GM12878 (cell line): ENCODE results near the gene TIPRL. TPM values are rescaled to one million over a fixed set of nuclear protein-coding genes. Genes with fewer than 3 reads are reported as not detected.

Source experiments
- ATAC-seq: fragments of 200-7000 bp; cut with Tn5 transposase; 3 replicates; pipeline ENCODE4 v1.9.1; 2020; ENCODE audit warnings: mild to moderate bottlenecking, moderate library complexity
- BruUV-seq: library from RNA; stranded (reverse); fragments of 400-500 nt; replicated peaks from 2 replicates; lab custom pipeline; 2021; lab: Mats Ljungman, UMichigan
- CTCF ChIA-PET: fragments of 300-600 bp; sonication (Branson Sonifier 250); formaldehyde crosslinking; extraction: SDS; loops from one replicate; lab custom pipeline; 2021; ENCODE audit warnings: inconsistent platforms; lab: Yijun Ruan, JAX
- POLR2A ChIA-PET: fragments of 350-600 bp; formaldehyde crosslinking; extraction: SDS; loops from one replicate; lab custom pipeline; 2021; ENCODE audit warnings: inconsistent platforms; lab: Charles Lee
- RAD21 ChIA-PET: fragments of 300-600 bp; sonication (Branson Sonifier 250); formaldehyde crosslinking; loops from one replicate; lab custom pipeline; 2023; ENCODE audit warnings: antibody characterized with exemption; ENCODE audit not compliant: unreplicated experiment; lab: Charles Lee
- SMC1A ChIA-PET: fragments of 300-600 bp; sonication (Branson Sonifier 250); formaldehyde crosslinking; loops from one replicate; lab custom pipeline; 2023; ENCODE audit not compliant: unreplicated experiment, uncharacterized antibody; lab: Charles Lee
- DNase-seq: peaks from one replicate; pipeline ENCODE4 v3.0.0-alpha.2; 2011; ENCODE audit warnings: low read depth, low spot score
- FAIRE-seq: peaks from 3 replicates; lab custom pipeline; 2011; peaks lifted over from hg19 to GRCh38; lab: Jason Lieb, UNC
- H2AFZ ChIP-seq: 2 replicates; pipeline ENCODE4 v1.6.0; 2011; ENCODE audit warnings: low read depth, low read length, control low read depth; ENCODE audit not compliant: control insufficient read depth
- H3K27ac ChIP-seq: 2 replicates; pipeline ENCODE4 v1.5.1; 2011; ENCODE audit warnings: control low read depth; ENCODE audit not compliant: control insufficient read depth, insufficient read depth
- H3K27me3 ChIP-seq, 2 experiments: replicated peaks in 1 of 2; 2 replicates each; pipeline versions ENCODE4 v1.6.0 to v1.6.1; 2011; ENCODE audit warnings: low read length in 1 of 2; ENCODE audit not compliant: control insufficient read depth in 2 of 2, insufficient read depth in 2 of 2
- H3K36me3 ChIP-seq, 2 experiments: 2 replicates each; pipeline ENCODE4 v1.5.1; 2011; ENCODE audit warnings: low read length in 1 of 2; ENCODE audit not compliant: control insufficient read depth in 2 of 2, insufficient read depth in 2 of 2
- H3K4me1 ChIP-seq: 2 replicates; pipeline ENCODE4 v1.6.1; 2011; ENCODE audit warnings: mild to moderate bottlenecking, low read length, moderate library complexity, mixed read lengths; ENCODE audit not compliant: control insufficient read depth, insufficient read depth
- H3K4me2 ChIP-seq: 2 replicates; pipeline ENCODE4 v1.6.0; 2011; ENCODE audit warnings: control low read depth; ENCODE audit not compliant: control insufficient read depth, insufficient read depth
- H3K4me3 ChIP-seq: fragments of 200-600 bp; sonication (generic); 2 replicates; pipeline ENCODE4 v1.5.1; 2016
- H3K79me2 ChIP-seq: 2 replicates; pipeline ENCODE4 v1.6.0; 2011; ENCODE audit warnings: low read length; ENCODE audit not compliant: control insufficient read depth, insufficient read depth
- H3K9ac ChIP-seq: 2 replicates; pipeline ENCODE4 v1.8.0; 2011; ENCODE audit warnings: low read length, control low read depth, mixed read lengths; ENCODE audit not compliant: control insufficient read depth, insufficient read depth
- H3K9me3 ChIP-seq: replicated peaks from 3 replicates; pipeline ENCODE4 v1.5.1; 2011; ENCODE audit warnings: mild to moderate bottlenecking, low read length; ENCODE audit not compliant: control insufficient read depth, insufficient read depth
- H4K20me1 ChIP-seq: 2 replicates; pipeline ENCODE4 v1.6.0; 2011; ENCODE audit not compliant: control insufficient read depth, insufficient read depth
- ATF7 ChIP-seq: fragments of 450-650 bp; IDR thresholded peaks from 2 replicates; pipeline ENCODE4 v1.6.1; 2016; ENCODE audit warnings: low read depth, mild to moderate bottlenecking
- BACH1 ChIP-seq: fragments of 450-650 bp; IDR thresholded peaks from 2 replicates; pipeline ENCODE4 v1.6.1; 2017; ENCODE audit warnings: mild to moderate bottlenecking, borderline replicate concordance
- CHD1 ChIP-seq: IDR thresholded peaks from 2 replicates; pipeline ENCODE4 v1.6.1; 2012; ENCODE audit warnings: low read depth, low read length, improper control_type of control experiment
- CHD2 ChIP-seq: IDR thresholded peaks from 2 replicates; pipeline ENCODE4 v1.6.1; 2011; ENCODE audit warnings: low read depth, low read length, improper control_type of control experiment, borderline replicate concordance
- ESRRA ChIP-seq: IDR thresholded peaks from 2 replicates; pipeline ENCODE4 v1.6.1; 2012; ENCODE audit warnings: mild to moderate bottlenecking, low read length, improper control_type of control experiment
- HDAC6 ChIP-seq: fragments of 200-600 bp; sonication (generic); IDR thresholded peaks from one replicate; pipeline ENCODE4 v1.8.0; 2017; ENCODE audit warnings: antibody characterized with exemption; ENCODE audit not compliant: unreplicated experiment
- HDGF ChIP-seq: fragments of 450-650 bp; IDR thresholded peaks from 2 replicates; pipeline ENCODE4 v1.6.1; 2016; ENCODE audit warnings: antibody characterized with exemption
- KLF5 ChIP-seq: fragments of 450-650 bp; IDR thresholded peaks from 2 replicates; pipeline ENCODE4 v1.6.1; 2014; ENCODE audit warnings: mild to moderate bottlenecking; ENCODE audit not compliant: partially characterized antibody
- MTA2 ChIP-seq: fragments of 450-650 bp; IDR thresholded peaks from 2 replicates; pipeline ENCODE4 v1.6.1; 2016; ENCODE audit warnings: low read depth, mild to moderate bottlenecking, moderate library complexity
- MYB ChIP-seq: fragments of 150-350 bp; IDR thresholded peaks from 2 replicates; pipeline ENCODE4 v1.6.1; 2014; ENCODE audit warnings: mild to moderate bottlenecking, low read depth, low read length, borderline replicate concordance
- RELB ChIP-seq: fragments of 450-650 bp; IDR thresholded peaks from 2 replicates; pipeline ENCODE4 v1.6.1; 2017; ENCODE audit warnings: low read depth, mild to moderate bottlenecking, moderate library complexity
- SKIL ChIP-seq: fragments of 450-650 bp; IDR thresholded peaks from 2 replicates; pipeline ENCODE4 v1.6.1; 2017; ENCODE audit warnings: mild to moderate bottlenecking, low read depth, inconsistent platforms; ENCODE audit not compliant: poor library complexity, severe bottlenecking
- SMC3 ChIP-seq: IDR thresholded peaks from 2 replicates; pipeline ENCODE4 v1.6.1; 2011; ENCODE audit warnings: low read length, improper control_type of control experiment, borderline replicate concordance
- SRF ChIP-seq, 2 experiments: IDR thresholded peaks; 2 replicates each; pipeline ENCODE4 v1.6.1; 2011; ENCODE audit warnings: low read depth in 2 of 2, low read length in 2 of 2, mild to moderate bottlenecking in 1 of 2, moderate library complexity in 1 of 2
- ZBTB4 ChIP-seq: fragments of 450-650 bp; formaldehyde crosslinking; IDR thresholded peaks from 2 replicates; pipeline ENCODE4 v1.4.0; 2022; ENCODE audit warnings: mild to moderate bottlenecking, moderate library complexity
- WGBS: methylation state at CpG from one replicate; pipeline ENCODE4 v1.1.6; 2016; ENCODE audit warnings: low lambda C conversion rate; ENCODE audit not compliant: insufficient replicate concordance, insufficient coverage; ENCODE audit errors: missing lambda C conversion rate; 5-methylcytosine and 5-hydroxymethylcytosine counted together
- in situ Hi-C: fragments of 300-500 bp; cut with MboI; formaldehyde crosslinking; loops from 9 replicates; pipeline ENCODE4 v1.14.3; 2018; ENCODE audit warnings: mixed read lengths
- intact Hi-C: fragments of 100-400 bp; cut with micrococcal nuclease; formaldehyde crosslinking; loops from one replicate; pipeline ENCODE4 v1.14.2; 2022; ENCODE audit not compliant: unreplicated experiment
- polyA plus RNA-seq, 11 experiments: library from polyadenylated mRNA; depleted of rRNA in 4 of 11; unstranded in 6 of 11; stranded (reverse) in 5 of 11; fragments of >200 nt; fragmentation: Nextera tagmentation in 4 of 11; fragmentation: Illumina TruSeq in 1 of 11; extraction: Ambion mirVana in 4 of 11; extraction: Trizol in 1 of 11; gene quantifications; 1 replicate in 1 of 11; 2 replicates in 10 of 11; pipeline versions ENCODE4 v1.2.1 to v1.2.3, GENCODE V29; 2011 to 2016; ENCODE audit warnings: inconsistent platforms in 2 of 11, missing spikeins in 2 of 11, low read depth in 1 of 11
- total RNA-seq, 4 experiments: library from RNA; depleted of rRNA in 3 of 4; stranded (reverse); fragments of >200 nt in 3 of 4; fragmentation: Illumina TruSeq in 1 of 4; extraction: Trizol in 1 of 4; gene quantifications; 2 replicates each; pipeline versions ENCODE4 v1.2.1 to v1.2.3, GENCODE V29; 2013 to 2021

Gene TIPRL
- total and polyA plus RNA-seq, 10 of the 15 experiments (the other 5 are each of a cell fraction or from before 2014, with no cell fraction given): 36.4 to 72.1 (median 49.9) TPM

GRCh38 chr1:168129933-168130332 lies 48.8 kb upstream of the TIPRL start:
- ChIA-PET RAD21 (interaction anchor here (1.0 kb wide), 1 partner anchor 213 kb away, joined by 3 read pairs; no protein-coding TSS in a partner anchor), CTCF (interaction anchor here (1.3 to 1.4 kb wide), 2 partner anchors 17 to 24 kb away, joined by 3 to 4 read pairs; no protein-coding TSS in a partner anchor), POLR2A (no interaction called here), SMC1A (interaction anchor here (1.0 kb wide), 1 partner anchor 106 kb away, joined by 3 read pairs; no protein-coding TSS in a partner anchor)
- Histone ChIP-seq H3K79me2 (no peaks in the 10 kb centered on the region), H3K36me3 (no peaks in the 10 kb centered on the region), H4K20me1 (no peaks in the 10 kb centered on the region), H3K9me3 (no peaks in the 10 kb centered on the region), H3K4me1 (no peaks in the 10 kb centered on the region), H3K27ac (no peak overlapping the region), H3K27me3 (peaks cover 2 to 10% of the 10 kb centered on the region in 2 experiments; a peak in 3 of 4 replicates), H3K4me2 (no peak overlapping the region), H3K4me3 (no peak overlapping the region), H2AFZ (no peak overlapping the region), H3K9ac (no peak overlapping the region)
- no TSS peak for BruUV-seq
- intact Hi-C loops: no loop called here
- DNase-seq (no peak), ATAC-seq (no peak), FAIRE-seq (no peak)
- in situ Hi-C loops: no loop called here
- 42% methylated on average over 6 of the region's 6 CpGs for WGBS
- no peak for TF ChIP-seq MTA2
- no peak for TF ChIP-seq KLF5
- TF ChIP-seq ATF7: no peak
- no peak for TF ChIP-seq CHD1
- TF ChIP-seq RELB: no peak
- no peak for TF ChIP-seq HDAC6
- no peak for TF ChIP-seq BACH1
- no peak for TF ChIP-seq ZBTB4 (CRISPR knock-in tag)
- no peak for TF ChIP-seq ESRRA
- TF ChIP-seq SRF (IDR thresholded peaks at IDR 0.05; ENCODE audit: low read depth in 2 of 2, low read length in 2 of 2): no peak
- no peak for TF ChIP-seq SKIL
- TF ChIP-seq SMC3: no peak
- no peak for TF ChIP-seq CHD2
- TF ChIP-seq HDGF: no peak
- TF ChIP-seq MYB: no peak
